Loucy (cell line): ENCODE data around the gene MSN.

Experiments used
- EZH2phosphoT487 ChIP-seq: fragments of 200-600 bp; IDR thresholded peaks from 2 replicates; pipeline ENCODE4 v1.6.1; 2018; ENCODE audit warnings: antibody characterized with exemption, mild to moderate bottlenecking, moderate library complexity, borderline replicate concordance
- TF ChIP-seq, protein P1 (sequence below): fragments of 200-600 bp; sonication (generic); conservative IDR thresholded peaks from 2 replicates; pipeline ENCODE4 v1.5.1; 2014; ENCODE audit warnings: mild to moderate bottlenecking, antibody characterized with exemption, low read length

- TF ChIP-seq, protein P1, sequence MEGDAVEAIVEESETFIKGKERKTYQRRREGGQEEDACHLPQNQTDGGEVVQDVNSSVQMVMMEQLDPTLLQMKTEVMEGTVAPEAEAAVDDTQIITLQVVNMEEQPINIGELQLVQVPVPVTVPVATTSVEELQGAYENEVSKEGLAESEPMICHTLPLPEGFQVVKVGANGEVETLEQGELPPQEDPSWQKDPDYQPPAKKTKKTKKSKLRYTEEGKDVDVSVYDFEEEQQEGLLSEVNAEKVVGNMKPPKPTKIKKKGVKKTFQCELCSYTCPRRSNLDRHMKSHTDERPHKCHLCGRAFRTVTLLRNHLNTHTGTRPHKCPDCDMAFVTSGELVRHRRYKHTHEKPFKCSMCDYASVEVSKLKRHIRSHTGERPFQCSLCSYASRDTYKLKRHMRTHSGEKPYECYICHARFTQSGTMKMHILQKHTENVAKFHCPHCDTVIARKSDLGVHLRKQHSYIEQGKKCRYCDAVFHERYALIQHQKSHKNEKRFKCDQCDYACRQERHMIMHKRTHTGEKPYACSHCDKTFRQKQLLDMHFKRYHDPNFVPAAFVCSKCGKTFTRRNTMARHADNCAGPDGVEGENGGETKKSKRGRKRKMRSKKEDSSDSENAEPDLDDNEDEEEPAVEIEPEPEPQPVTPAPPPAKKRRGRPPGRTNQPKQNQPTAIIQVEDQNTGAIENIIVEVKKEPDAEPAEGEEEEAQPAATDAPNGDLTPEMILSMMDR, result no peak
- no peak for TF ChIP-seq EZH2phosphoT487
Observed at GRCh38 chrX:65718538-65718937, 51.1 kb downstream of the MSN start.
